Stimulated activated CD4-positive, alpha-beta T cell treated with anti-CD3 and anti-CD28 coated beads, TNF-alpha, amount 100 ng/mL, for 24 hours (primary cell): ENCODE results near the gene MC1R.
"Not testable (repeated sequence)": the region's sequence is repeated elsewhere in the genome, so short reads cannot be mapped to it uniquely, and the experiment has no call there.

Experiments used
- DNase-seq, 3 experiments: peaks; one replicate each; pipeline ENCODE4 v3.0.0-alpha.2; 2020; ENCODE audit warnings: low read depth in 3 of 3

The MC1R gene

GRCh38 chr16:89958596-89958995 lies 39.9 kb downstream of the MC1R start:
- no peak for DNase-seq

- DNase-seq, result no peak
These were observed 42.3 kb downstream of the MC1R start for GRCh38 chr16:89960966-89961365.

GRCh38 chr16:89961920-89962319 lies 43.3 kb downstream of the MC1R start:
- DNase-seq, result no peak

GRCh38 chr16:89962754-89963498 lies 44.3 kb downstream of the MC1R start:
- DNase-seq, result no peak

GRCh38 chr16:89964201-89964600 lies 45.5 kb downstream of the MC1R start:
- DNase-seq, result no peak

- DNase-seq, result no peak
These were observed 47.0 kb downstream of the MC1R start for GRCh38 chr16:89965447-89966225.

- no peak for DNase-seq
These were observed 48.1 kb downstream of the MC1R start for GRCh38 chr16:89966756-89967155.

GRCh38 chr16:89967436-89967835 lies 48.8 kb downstream of the MC1R start:
- not testable (repeated sequence) for DNase-seq

- DNase-seq, result not testable (repeated sequence)
These were observed 49.4 kb downstream of the MC1R start for GRCh38 chr16:89968074-89968473.

GRCh38 chr16:89969741-89970410 lies 51.2 kb downstream of the MC1R start:
- DNase-seq, result no peak
